Kasumi-1 (cell line): ENCODE data around the gene BRINP2.

Experiments
- DNase-seq, 2 experiments: peaks; one replicate each; lab custom pipeline; 2025; lab: John Stamatoyannopoulos, UW

The BRINP2 gene

DNA sequence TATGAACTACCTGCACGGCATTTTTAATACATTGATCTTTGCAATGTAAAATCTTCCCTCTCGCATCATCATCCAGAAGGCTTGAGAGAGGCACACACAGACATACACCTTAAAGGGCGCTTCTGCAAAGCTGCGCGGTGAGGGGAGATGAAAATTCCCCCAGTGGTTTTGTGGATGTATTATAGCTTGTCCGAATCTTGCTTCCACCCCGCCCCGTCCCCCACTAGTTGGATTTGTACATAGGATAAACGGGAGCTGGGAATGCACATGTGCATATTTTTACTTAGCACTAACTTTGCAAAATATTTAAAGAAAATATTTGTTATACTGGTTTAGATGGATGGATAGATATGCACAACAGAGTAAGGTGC, 5.7 kb upstream of the BRINP2 start:
- no peak for DNase-seq

DNA sequence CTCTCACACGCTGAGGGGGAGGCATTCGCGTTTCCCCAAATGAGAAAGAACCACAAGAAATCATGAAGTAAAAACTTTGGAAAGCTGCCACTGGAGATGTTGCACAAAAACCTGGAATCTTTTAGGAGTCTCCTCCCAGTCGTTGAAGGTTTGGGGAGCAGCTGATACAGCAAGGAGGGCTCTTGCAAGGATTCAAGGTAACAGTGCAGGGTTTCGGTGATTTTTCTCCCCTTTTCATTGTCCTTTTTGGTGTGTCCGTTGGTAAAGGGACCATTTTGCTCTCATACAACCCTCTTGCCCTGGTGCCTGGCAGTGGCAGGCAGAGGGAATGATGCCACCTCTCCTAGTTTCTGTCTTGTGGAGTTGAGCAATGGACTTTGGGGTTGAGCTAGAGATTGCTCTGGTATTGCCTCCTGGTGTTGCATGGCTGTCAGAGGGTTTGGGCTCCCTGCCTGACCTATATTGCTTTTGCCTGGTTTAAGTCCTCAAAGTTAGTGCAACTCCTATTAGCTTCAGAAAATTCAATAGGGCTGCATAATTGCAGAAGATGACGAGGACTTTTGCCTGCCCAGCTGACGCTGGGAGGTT, 872 bp downstream of the BRINP2 start:
- no peak for DNase-seq

DNA sequence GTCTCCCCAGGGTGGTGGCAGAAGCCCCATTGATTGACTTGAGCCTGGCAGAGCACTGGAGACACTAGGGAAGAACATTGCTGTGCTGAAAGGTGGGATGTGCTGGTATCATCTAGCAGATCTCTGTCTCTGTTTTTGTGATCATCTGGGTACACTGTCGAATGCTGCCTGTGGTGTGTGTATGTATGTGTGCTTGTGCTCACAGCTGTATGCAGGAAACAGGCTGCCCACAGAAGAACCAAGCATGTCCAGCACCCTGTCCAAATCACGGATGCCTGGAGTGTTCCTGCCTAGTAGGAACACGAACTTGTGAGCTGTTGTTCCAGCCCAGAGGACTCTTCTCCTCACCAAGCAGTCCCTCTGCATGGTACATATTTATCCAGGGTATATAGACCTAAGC, 1.5 kb downstream of the BRINP2 start:
- DNase-seq: no peak

DNA sequence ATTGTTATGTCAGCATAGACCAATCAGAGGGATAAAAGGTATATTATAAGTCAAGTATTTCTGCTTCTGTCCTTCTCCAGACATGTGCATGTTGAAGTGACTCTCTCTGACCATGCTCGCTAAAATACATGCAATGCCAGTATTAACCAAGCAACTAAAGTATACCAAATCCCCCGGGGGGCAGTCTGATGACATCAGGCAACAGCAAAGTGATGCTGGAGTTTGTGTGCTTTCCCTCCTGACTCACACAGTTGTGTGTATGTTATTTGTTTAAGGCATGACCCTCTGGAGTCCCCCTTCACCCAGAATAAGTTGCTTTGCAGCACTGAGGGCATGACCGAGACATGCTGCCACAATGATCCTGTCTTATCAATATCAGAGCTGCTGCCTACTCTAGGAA, 2.1 kb downstream of the BRINP2 start:
- DNase-seq: no peak

DNA sequence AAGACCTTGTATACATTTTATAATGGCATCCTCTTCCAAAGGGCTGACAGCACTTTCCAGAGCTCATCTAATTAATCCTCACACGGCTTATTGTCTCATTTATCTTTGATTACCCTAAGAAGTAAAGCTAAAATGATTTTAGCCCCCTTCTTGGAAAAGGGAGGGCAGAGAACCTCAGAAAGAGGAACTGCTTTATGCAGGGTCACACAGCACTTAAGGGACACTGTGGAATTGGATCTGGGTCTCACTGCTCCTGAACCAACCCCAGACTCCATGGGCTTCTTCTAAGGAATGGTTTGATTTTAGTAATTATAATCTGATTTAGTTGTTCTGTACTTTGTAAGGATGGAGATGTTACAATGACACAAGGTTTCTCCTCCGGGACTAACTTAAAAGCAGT, 3.2 kb downstream of the BRINP2 start:
- DNase-seq: no peak

DNA sequence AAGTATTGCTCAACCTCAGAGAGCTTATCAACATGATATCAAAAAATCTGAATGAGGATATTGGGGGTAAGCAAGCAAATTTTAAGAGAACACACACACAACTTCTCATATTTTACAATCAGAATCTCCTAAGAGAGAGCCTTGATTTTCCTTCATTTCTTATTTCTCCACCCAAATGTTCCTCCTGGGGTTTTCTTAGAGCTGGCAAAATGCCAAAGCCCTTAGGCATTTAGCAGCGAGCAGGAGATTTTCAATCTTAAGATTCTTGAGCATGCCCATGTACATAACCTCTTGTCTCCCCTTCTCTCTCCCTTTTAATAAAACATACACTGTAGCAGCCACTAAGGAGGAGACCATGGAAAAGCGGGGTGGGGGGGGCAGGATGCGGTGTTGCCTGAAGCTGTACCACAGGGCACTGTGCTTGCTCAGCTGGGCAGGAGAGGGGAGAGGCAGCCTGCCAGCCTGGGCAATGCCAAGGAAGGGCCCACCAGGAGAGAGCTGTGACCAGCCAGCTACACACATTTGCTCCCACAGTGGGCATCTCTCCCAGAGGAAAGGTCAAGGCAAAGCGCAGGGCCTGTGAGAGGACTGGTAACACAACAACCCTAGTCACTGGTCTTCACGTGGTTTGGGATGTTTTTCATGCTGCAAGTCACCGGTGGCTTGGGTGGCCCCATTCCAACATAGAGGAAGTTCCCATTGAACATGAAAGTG, 4.3 kb downstream of the BRINP2 start:
- no peak for DNase-seq

DNA sequence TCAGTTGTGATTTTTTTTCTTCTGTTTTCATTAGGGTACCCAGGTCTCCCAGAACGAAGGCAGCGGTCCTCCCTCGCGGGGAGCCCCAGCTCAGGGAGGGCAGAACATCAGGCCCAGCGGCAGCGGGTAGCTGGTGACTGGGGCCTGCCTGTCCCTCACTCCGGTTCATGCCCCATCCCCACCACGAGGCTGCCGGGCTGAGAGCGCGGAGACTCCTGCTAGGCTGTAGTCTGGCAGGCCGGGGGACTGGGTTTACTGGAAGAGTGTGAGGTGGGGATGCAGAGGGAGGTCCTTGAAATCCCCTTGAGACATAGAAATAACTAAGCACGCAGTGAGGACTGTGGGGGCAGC, 10.5 kb downstream of the BRINP2 start:
- no peak for DNase-seq

DNA sequence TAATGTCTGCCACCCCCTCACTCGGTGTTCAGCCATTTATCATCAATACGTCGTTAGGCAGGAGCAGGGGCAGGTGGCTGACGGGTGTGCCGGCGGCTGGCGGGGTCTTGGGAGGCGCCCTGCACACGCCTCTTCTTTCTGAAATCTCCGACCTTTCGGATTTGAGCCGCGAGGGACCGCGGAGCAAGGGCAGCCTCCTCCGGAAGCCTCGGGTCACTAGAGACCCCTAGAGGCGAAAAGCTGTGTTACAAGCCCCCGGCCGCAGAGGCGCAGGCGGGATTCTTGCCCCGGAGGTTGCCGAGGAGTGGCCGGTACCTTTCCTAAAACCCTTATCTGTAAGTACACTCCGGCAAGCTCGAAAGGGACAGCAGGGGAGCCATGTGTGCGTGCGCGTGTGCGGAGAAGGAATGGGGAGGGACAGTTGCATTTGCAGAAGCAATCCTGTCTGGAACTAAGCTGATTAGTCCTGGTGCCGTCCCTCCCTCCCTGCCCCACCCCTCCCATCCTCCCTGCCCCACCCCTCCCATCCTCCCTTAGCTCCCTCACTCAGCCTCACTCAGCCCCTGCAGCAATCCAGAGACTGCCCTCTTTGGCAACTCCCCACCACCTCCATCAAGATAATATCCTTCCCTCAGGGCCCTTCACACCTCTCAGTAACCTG, 11.0 kb downstream of the BRINP2 start:
- DNase-seq: peak; percentile 6 to 20

DNA sequence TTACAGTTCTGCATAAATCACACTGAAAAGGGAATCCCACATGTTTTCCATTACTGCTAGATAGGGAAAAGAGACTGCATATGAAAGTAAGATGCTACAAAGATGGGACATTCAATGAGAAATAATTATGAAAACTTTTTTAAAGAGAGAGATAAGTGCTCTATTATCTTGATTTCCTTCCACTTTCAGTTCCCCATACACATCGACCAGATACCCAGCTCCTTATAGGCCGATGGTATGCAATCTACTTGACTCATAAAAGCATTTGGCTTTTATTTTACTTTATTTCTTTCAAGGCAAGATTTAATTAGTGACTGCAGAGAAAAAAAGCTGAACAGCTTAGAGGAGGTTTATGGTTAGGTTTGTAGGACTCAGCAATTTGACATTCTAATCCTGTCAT, 13.1 kb downstream of the BRINP2 start:
- no peak for DNase-seq

DNA sequence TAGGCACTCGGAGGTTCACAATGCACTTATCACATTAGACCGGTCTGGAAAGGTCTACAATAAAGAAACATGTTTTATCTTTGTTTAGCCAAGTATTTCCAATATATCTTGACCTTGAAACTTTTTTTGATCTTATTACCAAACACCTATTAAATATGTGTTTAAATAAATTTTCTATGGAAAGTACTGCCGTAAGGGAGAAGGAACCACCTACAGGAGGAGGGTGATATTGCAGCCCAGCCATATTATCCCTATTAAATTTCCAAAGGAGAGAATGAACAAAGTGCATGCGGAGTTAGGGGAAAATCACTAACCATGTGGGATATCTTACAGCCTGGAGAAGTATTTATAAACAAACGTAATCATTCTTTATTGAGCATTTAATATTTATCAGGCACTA, 14.5 kb downstream of the BRINP2 start:
- peak; percentile 1 to 16 for DNase-seq

DNA sequence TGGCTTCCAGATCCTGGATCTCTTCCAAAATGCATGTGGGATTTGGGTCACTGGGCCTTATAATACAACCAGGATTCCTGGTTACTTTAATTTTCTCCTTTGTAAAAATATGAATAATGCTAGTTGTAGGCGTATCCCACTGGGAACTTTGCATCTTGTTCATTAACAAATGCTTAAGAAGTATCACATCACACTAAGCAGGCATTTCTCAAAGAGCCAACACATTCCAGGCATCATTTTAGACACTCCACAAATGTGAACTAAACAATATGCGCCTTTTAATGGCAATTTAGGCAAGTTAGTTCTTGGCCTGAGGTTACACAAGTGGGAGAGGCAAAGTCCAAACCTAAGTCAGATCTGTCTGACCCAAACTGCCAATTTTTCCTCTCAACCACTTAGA, 15.9 kb downstream of the BRINP2 start:
- DNase-seq: no peak

DNA sequence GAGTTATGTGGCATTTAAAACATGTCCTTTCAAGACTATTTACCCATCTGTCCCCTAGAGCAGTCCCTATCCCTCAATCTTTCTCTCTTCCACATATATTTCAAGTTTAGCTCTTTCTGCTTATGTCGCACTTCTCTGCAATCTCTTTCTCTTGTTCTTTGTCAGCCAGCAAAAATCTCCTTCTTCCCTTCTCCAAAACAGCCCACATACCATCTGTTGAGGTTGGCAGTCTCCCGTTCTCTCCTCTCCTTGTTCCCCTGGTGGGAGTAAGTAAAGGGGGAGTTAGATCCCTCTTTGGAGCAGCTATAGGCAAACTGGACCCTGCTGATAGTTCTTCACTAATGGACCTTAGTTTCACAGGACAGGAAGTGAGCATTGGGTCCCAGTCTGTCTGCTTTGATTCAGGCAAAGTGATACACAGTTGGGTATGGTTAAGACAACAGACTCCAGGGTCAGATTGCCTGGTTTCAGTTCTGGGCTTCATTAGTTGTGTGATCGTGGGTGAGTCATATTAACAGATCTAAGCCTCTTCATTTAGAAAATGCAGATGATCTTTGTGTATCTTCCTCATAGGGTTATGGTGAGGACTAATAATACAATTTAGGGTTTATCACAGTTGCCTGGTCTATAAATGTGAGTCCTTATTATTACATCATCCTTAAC, 19.7 kb downstream of the BRINP2 start:
- DNase-seq: no peak

DNA sequence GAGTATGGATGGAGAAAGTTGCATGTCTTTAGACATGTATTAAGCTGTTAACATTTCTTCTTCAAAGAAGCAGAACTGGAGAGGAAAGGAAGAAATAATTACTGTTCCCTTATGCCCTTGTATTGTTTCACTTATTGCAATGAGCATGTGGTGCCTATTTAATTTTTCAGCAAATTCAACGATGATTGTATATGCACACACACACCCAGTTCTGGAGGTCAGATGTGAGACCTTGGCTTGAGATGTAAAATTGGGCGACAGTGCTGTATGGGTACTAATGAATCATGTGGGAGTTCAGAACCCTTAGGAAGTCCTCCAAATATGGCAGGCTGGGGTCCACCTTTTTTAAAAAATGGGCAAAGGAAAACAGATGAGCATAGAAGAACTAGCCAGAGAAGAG, 27.5 kb downstream of the BRINP2 start:
- no peak for DNase-seq

DNA sequence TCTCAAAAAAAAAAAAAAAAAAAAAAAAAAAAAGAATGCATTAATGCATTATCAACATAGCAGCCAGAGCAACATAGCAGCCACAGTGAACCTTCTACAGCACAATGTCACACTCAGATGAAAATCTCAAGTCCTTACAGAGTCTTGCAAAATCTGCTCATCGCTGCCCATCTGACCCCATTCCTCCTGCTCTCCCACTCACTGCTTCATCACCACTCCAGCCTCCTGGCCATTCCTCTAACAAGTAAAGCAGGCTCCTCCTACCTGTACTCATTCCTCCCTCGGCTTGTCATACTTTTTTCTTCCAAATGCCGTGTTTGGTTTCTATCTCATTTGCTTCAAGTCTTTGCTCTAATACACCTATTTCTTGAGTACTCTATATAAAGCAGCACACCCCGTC, 29.5 kb downstream of the BRINP2 start:
- no peak for DNase-seq

DNA sequence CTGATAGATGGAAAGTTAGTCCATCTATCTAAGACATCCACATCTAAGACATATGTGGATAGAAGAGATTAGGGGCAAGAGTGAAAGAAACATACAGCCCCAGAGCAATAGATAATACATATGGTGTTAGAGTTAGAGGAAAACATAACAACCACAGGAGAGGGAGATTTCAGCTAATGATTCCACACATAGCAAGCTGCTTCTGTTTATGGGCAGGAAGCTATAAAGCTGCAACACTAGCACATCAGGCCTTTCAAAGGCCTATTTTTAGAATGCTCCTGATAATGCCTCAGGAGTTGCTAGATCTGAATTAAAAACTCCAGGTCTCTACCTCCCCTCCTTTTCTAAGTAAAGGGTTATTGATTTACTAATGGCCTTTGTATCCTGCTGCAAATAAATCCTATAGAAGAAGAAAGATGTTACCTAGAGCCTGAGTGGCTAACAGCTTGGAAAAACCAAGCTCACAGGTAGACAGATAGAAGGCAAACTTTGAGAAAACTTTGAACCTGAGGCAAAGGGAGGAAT, 36.1 kb downstream of the BRINP2 start:
- no peak for DNase-seq

DNA sequence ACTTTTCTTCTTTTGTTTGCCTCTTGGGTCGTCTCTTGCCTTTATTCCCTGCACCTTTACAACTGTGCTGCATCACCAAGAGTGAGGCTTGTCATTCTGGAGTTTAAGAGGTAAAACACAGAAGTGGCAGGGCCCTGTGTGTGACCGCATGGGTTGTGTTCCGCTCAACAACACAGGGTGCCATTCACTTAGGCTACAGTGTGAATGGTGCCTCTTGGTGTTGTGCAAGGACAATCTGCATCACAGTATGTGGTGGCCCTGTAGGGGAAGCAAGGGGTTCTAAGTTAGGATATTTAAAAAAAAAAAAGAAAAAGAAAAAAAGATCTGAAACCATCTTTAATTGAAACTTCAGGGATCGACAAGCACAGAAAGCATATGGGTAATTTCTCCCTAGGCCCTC, 38.2 kb downstream of the BRINP2 start:
- no peak for DNase-seq

DNA sequence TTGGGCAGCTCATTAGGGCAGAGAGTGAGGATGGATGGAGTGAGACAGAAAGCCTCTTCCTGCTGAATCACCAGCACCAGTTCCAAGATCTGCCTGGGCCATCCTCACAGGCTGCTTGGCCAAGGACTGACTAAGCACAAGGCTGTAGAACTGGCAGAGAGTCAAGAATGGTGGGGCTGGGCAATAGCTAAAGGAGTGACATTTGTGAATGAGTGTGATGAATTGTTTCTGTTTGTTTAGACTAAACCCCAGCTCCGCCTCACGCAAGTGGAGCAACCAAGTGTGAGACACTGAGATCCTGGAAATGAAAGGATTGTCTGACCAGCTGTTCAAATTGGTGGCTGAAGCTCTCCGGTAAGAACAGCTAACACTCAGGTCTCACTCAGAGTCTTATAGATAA, 38.6 kb downstream of the BRINP2 start:
- DNase-seq: no peak

DNA sequence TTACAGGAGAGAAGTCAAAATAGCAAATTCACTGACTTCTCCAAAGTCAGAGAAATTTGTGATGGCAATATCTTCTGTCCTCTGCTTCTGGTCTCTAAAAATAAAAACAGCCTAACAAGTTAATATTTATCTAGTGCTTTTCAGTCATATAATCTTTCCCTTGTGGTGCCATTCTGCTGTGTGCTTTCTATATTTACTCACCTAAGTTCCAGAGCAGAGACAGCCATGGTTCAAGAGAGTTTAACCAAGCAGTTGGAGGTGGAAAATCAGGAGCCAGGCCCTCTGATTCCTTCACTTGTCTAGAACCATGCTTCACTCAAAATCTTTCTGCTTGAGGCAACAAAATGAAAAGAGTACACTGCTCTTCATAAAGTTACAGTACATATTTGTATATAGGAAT, 39.3 kb downstream of the BRINP2 start:
- DNase-seq: no peak

DNA sequence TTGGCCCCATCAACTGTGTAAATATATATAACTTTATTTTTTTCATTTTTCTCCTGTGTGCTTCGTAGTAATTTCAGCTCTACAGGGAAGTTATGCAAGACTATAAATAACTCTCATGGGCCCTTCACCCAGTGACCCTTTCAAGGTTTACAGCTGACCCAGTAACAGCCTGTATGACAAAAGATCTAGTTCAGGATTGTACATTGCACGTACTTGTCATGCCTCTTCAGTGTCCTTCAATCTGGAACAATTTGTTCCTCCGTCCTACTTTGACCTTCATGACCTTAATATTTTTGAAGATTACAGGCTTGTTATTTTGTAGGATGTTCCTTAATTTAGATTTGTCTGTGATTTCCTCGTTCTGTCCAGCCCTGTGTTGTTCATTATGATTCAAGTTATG, 40.5 kb downstream of the BRINP2 start:
- no peak for DNase-seq

DNA sequence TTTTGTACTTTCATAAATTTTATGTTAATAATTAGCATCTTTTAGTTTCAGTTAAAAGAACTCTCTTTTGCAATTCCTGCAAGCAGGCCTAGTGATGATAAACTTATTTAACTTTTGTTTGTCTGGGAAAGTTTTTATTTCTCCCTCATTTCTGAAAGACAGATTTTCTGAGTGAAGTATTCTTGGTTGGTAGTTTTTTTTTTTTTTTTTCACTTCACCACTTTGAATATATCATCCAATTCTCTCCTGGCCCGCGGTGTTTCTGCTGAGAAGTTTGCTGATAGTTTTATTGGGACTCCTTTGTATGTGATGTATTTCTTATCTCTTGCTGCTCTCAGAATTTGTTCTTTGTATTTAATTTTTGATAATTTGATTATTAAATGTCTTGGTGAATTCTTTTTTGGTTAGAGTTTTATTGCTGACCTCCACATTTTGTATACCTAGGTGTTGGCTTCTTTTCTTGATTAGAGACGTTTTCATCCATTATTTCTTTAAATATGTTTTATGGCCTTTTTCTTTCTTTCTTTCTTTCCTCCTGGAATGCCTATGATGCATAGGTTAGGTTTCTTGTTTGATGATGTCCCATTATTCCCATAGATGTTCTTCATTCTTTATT, 45.9 kb downstream of the BRINP2 start:
- no peak for DNase-seq

DNA sequence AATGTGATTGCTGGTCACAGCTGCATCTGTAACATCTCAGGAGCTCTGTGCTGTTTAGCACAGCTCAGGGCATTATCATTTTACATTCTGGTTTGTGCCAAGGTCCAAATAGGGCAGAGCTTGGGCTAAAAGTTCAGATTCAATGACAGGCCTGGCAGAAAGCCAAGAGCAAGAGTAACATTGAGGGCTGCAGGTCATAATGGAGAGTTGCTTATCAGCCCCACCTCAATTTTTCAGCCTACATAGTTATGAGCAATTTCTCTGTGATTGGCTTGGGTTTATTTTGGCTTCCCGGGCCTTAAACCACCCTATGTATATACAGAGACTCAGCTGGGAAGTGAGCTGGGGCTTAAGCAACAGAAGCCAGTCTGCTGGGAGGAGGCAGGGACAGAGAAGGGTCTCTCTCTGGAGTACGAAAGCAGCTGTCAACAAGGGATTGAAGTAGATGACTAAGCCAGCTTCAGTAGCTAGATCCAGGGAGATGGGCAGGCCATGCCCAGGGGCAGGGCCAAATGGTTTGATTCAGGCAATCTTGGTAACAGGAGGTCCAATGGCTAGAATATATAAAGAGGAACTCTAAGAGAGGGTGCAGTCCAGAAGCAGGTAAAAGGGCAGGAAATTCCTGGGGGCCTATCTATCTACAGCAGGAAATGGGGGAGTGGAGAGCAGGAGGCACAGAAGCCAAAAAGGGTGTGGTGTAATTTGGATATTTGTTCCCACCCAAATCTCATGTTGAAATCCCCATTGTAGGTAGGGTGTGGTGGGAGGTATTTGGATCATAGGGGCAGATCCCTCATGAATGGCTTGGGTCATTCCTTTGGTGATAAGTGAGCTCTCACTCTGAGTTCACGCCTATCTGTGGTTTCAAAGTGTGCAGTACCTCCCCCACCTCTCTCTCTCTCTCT, 49.0 kb downstream of the BRINP2 start:
- DNase-seq: no peak

DNA sequence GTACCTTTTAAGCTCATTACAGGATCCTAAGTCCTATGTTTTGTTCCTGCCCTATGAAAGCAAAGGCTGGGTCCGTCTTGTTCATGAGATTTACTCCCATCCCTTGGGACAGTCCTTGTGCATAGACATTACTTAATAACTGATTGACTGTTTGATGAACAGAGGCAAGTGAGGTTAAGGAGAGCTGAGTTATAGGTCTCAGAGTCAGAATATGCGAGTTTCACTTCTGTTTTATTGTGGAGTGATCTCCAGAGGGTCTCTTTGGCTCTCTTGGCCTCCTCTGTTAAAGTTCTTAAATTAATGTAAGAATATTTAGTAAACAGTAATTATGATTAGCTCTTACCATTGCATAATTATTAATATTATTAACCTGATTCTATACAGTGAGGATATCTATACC, 52.6 kb downstream of the BRINP2 start:
- no peak for DNase-seq
